Measurements from ENCODE around the gene LCE2D. TPM values are rescaled to one million over a fixed set of nuclear protein-coding genes. Genes with fewer than 3 reads are reported as not detected.

LCE2D gene
- total RNA-seq, 1 experiment from 2014 or later: not detected

DNA sequence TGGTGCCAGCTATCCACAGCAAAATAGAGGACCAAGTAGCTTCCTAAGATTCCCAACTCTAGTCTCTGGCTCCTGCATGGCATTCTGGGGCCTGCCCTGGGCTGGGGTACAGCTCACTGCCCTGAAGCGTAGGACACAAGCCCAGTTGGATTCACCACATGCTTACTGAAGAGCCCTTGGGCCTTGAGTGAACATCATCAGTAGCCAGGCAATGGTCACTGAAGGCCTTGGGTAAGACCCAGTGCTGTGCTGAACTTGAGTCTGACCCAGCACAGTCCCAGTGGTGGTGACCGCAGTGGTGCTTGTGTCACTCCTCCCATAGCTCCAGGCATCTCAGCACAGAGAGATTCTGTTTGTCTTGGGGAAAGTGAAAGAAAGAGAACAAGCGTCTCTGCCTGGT is 32.6 kb upstream of the LCE2D start:
- peaks cover 88% of the 10 kb centered on the region for H3K9me3 ChIP-seq (ENCODE audit: control insufficient read depth, low read depth, low read length)
- DNase-seq: no peak
- H3K14ac ChIP-seq (ENCODE audit: insufficient read depth, low read length): no peak overlapping the region
- H3K4me2 ChIP-seq (ENCODE audit: insufficient read depth, insufficient read length, low read length): no peak overlapping the region
- no peaks in the 10 kb centered on the region for H3K4me1 ChIP-seq (ENCODE audit: insufficient read depth, low read length)
- no peak overlapping the region for H4K5ac ChIP-seq (ENCODE audit: insufficient read length, low read depth, low read length)
- H3K4ac ChIP-seq (ENCODE audit: low read depth, low read length): no peak overlapping the region
- H3K23ac ChIP-seq (ENCODE audit: insufficient read length, low read depth, low read length): no peak overlapping the region
- H2BK120ac ChIP-seq (ENCODE audit: low read depth, low read length, poor library complexity, severe bottlenecking): no peak overlapping the region
- no peaks in the 10 kb centered on the region for H3K23me2 ChIP-seq (ENCODE audit: insufficient read length, low read depth, low read length, poor library complexity, severe bottlenecking)
- no peak overlapping the region for H2BK5ac ChIP-seq (ENCODE audit: insufficient read length, low read length)
- no CpG with 5 or more reads among the region's 3 CpGs for WGBS (ENCODE audit: extremely low coverage, insufficient read length, low lambda C conversion rate)
- H3K27me3 Mint-ChIP-seq (ENCODE audit: low read depth): peaks cover 2% of the 10 kb centered on the region; the same call in 1 of the 2 replicates
- no peaks in the 10 kb centered on the region for H3K79me2 ChIP-seq (ENCODE audit: insufficient read depth, low read length)
- H3K27ac ChIP-seq (ENCODE audit: insufficient read length, low read depth, low read length): no peak overlapping the region
- no peak overlapping the region for H3K4me3 Mint-ChIP-seq
- H2AK5ac ChIP-seq (ENCODE audit: insufficient read length, low read length): no peak overlapping the region
- H3K9me3 Mint-ChIP-seq: peaks cover 93 to 95% of the 10 kb centered on the region in 2 experiments
- H2BK20ac ChIP-seq (ENCODE audit: low read depth, low read length, poor library complexity, severe bottlenecking): no peak overlapping the region
- TF ChIP-seq, protein P1, sequence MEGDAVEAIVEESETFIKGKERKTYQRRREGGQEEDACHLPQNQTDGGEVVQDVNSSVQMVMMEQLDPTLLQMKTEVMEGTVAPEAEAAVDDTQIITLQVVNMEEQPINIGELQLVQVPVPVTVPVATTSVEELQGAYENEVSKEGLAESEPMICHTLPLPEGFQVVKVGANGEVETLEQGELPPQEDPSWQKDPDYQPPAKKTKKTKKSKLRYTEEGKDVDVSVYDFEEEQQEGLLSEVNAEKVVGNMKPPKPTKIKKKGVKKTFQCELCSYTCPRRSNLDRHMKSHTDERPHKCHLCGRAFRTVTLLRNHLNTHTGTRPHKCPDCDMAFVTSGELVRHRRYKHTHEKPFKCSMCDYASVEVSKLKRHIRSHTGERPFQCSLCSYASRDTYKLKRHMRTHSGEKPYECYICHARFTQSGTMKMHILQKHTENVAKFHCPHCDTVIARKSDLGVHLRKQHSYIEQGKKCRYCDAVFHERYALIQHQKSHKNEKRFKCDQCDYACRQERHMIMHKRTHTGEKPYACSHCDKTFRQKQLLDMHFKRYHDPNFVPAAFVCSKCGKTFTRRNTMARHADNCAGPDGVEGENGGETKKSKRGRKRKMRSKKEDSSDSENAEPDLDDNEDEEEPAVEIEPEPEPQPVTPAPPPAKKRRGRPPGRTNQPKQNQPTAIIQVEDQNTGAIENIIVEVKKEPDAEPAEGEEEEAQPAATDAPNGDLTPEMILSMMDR (conservative IDR thresholded peaks at IDR 0.05): no peak
- no peak overlapping the region for H3K27ac Mint-ChIP-seq
- H2BK12ac ChIP-seq (ENCODE audit: insufficient read length, low read depth, low read length): no peak overlapping the region
- H3T11ph ChIP-seq (ENCODE audit: low read length): no peak overlapping the region
- H4K8ac ChIP-seq (replicated peaks; ENCODE audit: insufficient read length, low read depth, low read length): no peak overlapping the region
- H4K20me1 ChIP-seq (ENCODE audit: control insufficient read depth, insufficient read depth, insufficient read length): no peaks in the 10 kb centered on the region
- no peak overlapping the region for H3K18ac ChIP-seq (ENCODE audit: insufficient read length, low read depth, low read length)
- peaks cover 0 to 48% (median 12%) of the 10 kb centered on the region in 3 experiments; a peak in 6 of 7 replicates for H3K36me3 Mint-ChIP-seq (ENCODE audit: insufficient read depth in 1 of 3, low read depth in 3 of 3)
- H3K27me3 ChIP-seq (ENCODE audit: insufficient read depth, low read length): no peaks in the 10 kb centered on the region
- H3K4me1 Mint-ChIP-seq: no peaks in the 10 kb centered on the region
- H3K56ac ChIP-seq (ENCODE audit: insufficient read length, low read depth, low read length): no peak overlapping the region
- H4K91ac ChIP-seq (ENCODE audit: insufficient read length, low read depth, low read length): no peak overlapping the region
- H3K9ac ChIP-seq (ENCODE audit: extremely low read depth, insufficient read length, low read length): no peak overlapping the region
- H2BK15ac ChIP-seq (ENCODE audit: low read depth, low read length): no peak overlapping the region
- H3K79me1 ChIP-seq (ENCODE audit: insufficient read depth, low read depth, low read length, poor library complexity, severe bottlenecking): no peaks in the 10 kb centered on the region
- no peak overlapping the region for H2AFZ ChIP-seq (ENCODE audit: low read length)

All from H9 (cell line).